Small intestine (tissue), 7 donors: ENCODE data around the gene TRNP1. TPM values are rescaled to one million over a fixed set of nuclear protein-coding genes. Genes with fewer than 3 reads are reported as not detected.
"Not testable (repeated sequence)": the region's sequence is repeated elsewhere in the genome, so short reads cannot be mapped to it uniquely, and the experiment has no call there.

Experiments used
- DNase-seq, 2 donors: peaks; one replicate each; pipeline versions ENCODE4 v3.0.0 to v3.0.0-alpha.2; 2013
- FAIRE-seq: peaks from 2 replicates; lab custom pipeline; 2012; peaks lifted over from hg19 to GRCh38; lab: Jason Lieb, UNC
- H3K27ac ChIP-seq, 3 donors: one replicate each; pipeline ENCODE4 v1.5.1; 2013; ENCODE audit warnings: low read length in 2 of 3, mild to moderate bottlenecking in 2 of 3, control low read depth in 1 of 3, inconsistent platforms in 1 of 3, low read depth in 1 of 3, moderate library complexity in 1 of 3
- H3K27me3 ChIP-seq, 3 donors: one replicate each; pipeline ENCODE4 v1.6.1; 2013; ENCODE audit warnings: low read length in 3 of 3, inconsistent platforms in 1 of 3; ENCODE audit not compliant: control insufficient read depth in 3 of 3, insufficient read depth in 3 of 3
- H3K36me3 ChIP-seq, 3 donors: one replicate each; pipeline ENCODE4 v1.6.1; 2013; ENCODE audit warnings: low read length in 3 of 3, inconsistent platforms in 1 of 3, low read depth in 1 of 3, mild to moderate bottlenecking in 1 of 3, moderate library complexity in 1 of 3; ENCODE audit not compliant: control insufficient read depth in 3 of 3, insufficient read depth in 2 of 3
- H3K4me1 ChIP-seq, 3 donors: one replicate each; pipeline ENCODE4 v1.6.1; 2013; ENCODE audit warnings: low read length in 2 of 3, inconsistent platforms in 1 of 3, low read depth in 1 of 3, mild to moderate bottlenecking in 1 of 3, moderate library complexity in 1 of 3; ENCODE audit not compliant: control insufficient read depth in 3 of 3, insufficient read depth in 2 of 3
- H3K4me3 ChIP-seq, 3 donors: one replicate each; pipeline ENCODE4 v1.5.1; 2013; ENCODE audit warnings: low read length in 3 of 3, control low read depth in 1 of 3, inconsistent platforms in 1 of 3, low read depth in 1 of 3, mild to moderate bottlenecking in 1 of 3, moderate library complexity in 1 of 3
- H3K9me3 ChIP-seq, 2 donors: one replicate each; pipeline ENCODE4 v1.6.1; 2013; ENCODE audit warnings: low read depth in 1 of 2, low read length in 1 of 2; ENCODE audit not compliant: control insufficient read depth in 2 of 2, insufficient read depth in 1 of 2
- WGBS, 3 donors: extraction: QIAGEN DNeasy Blood & Tissue Kit; methylation state at CpG; one replicate each; pipeline ENCODE4 v1.1.7; 2013; 5-methylcytosine and 5-hydroxymethylcytosine counted together
- polyA plus RNA-seq, 4 donors: library from polyadenylated mRNA; stranded (reverse) in 3 of 4; unstranded in 1 of 4; fragments of 200-250 nt in 3 of 4; fragments of 120-200 nt in 1 of 4; gene quantifications; one replicate each; pipeline versions ENCODE4 v1.2.1 to v1.2.3, GENCODE V29; 2013
- donor health status: healthy with polysubstance abuse.
- donor health status: control.
- donor health status: control.
- donor health status: Bipolar disorder and iron deficiency.
- donor health status: healthy.

The TRNP1 gene
- polyA plus RNA-seq, 4 donors = 4.6 to 15.6 (median 11.8) TPM

GRCh38 chr1:26976621-26977510, 16.6 kb upstream of the TRNP1 start:
- H3K4me3 ChIP-seq = no peak overlapping the region
- no peaks in the 10 kb centered on the region for H3K27me3 ChIP-seq
- H3K4me1 ChIP-seq = peaks cover 0 to 3% (median 2%) of the 10 kb centered on the region in 3 donors
- WGBS, 3 donors = 65 to 81% (median 67%) methylated on average over 3 of the region's 3 CpGs
- H3K27ac ChIP-seq = no peak overlapping the region
- DNase-seq (peak in 1 of 2 donors; percentile 48), FAIRE-seq (no peak)
- H3K9me3 ChIP-seq = no peaks in the 10 kb centered on the region
- peaks cover 0 to 8% (median 0%) of the 10 kb centered on the region in 3 donors for H3K36me3 ChIP-seq

GRCh38 chr1:26978901-26979300, 14.6 kb upstream of the TRNP1 start:
- FAIRE-seq (no peak), DNase-seq (no peak)
- Histone ChIP-seq H3K9me3 (no peaks in the 10 kb centered on the region), H3K4me3 (no peak overlapping the region), H3K27ac (no peak overlapping the region), H3K27me3 (no peaks in the 10 kb centered on the region), H3K4me1 (peaks cover 0 to 3% (median 2%) of the 10 kb centered on the region in 3 donors), H3K36me3 (peaks cover 0 to 5% (median 0%) of the 10 kb centered on the region in 3 donors)
- 74 to 88% (median 81%) methylated on average over 2 of the region's 2 CpGs for WGBS, 3 donors

- Histone ChIP-seq H3K27ac (no peak overlapping the region), H3K4me1 (peaks cover 0 to 3% (median 2%) of the 10 kb centered on the region in 3 donors), H3K4me3 (no peak overlapping the region), H3K9me3 (no peaks in the 10 kb centered on the region), H3K27me3 (no peaks in the 10 kb centered on the region), H3K36me3 (peaks cover 0 to 5% (median 0%) of the 10 kb centered on the region in 3 donors)
- DNase-seq (no peak), FAIRE-seq (no peak)
- WGBS, 3 donors = 78 to 83% (median 82%) methylated on average over 3 of the region's 3 CpGs
These were observed 12.2 kb upstream of the TRNP1 start for GRCh38 chr1:26981146-26981846.

- FAIRE-seq = no peak
These were observed 9.6 kb upstream of the TRNP1 start for GRCh38 chr1:26983863-26984262.

GRCh38 chr1:26984291-26984690, 9.2 kb upstream of the TRNP1 start:
- no peak for DNase-seq
- peaks cover 0 to 5% (median 0%) of the 10 kb centered on the region in 3 donors for H3K4me1 ChIP-seq
- no peaks in the 10 kb centered on the region for H3K27me3 ChIP-seq
- FAIRE-seq = no peak
- H3K9me3 ChIP-seq = no peaks in the 10 kb centered on the region
- H3K4me3 ChIP-seq = no peak overlapping the region
- peaks cover 0 to 5% (median 0%) of the 10 kb centered on the region in 3 donors for H3K36me3 ChIP-seq
- H3K27ac ChIP-seq = no peak overlapping the region
- WGBS, 3 donors = 85 to 93% (median 88%) methylated on average over 8 of the region's 8 CpGs

More at GRCh38 chr1:26983863-26984262, 9.6 kb upstream of the TRNP1 start:
- Histone ChIP-seq H3K4me3 (no peak overlapping the region), H3K27ac (no peak overlapping the region), H3K27me3 (no peaks in the 10 kb centered on the region), H3K36me3 (peaks cover 0 to 5% (median 0%) of the 10 kb centered on the region in 3 donors), H3K9me3 (no peaks in the 10 kb centered on the region), H3K4me1 (peaks cover 0 to 5% (median 0%) of the 10 kb centered on the region in 3 donors)
- DNase-seq = no peak
- WGBS, 3 donors = 65 to 85% (median 67%) methylated on average over 5 of the region's 5 CpGs

- peak overlapping the region in 1 of 3 donors; percentile 12 for H3K27ac ChIP-seq
- FAIRE-seq (no peak), DNase-seq (peak in 1 of 2 donors; percentile 5)
- WGBS, 3 donors = 14 to 49% (median 21%) methylated on average over 2 of the region's 2 CpGs
- H3K27me3 ChIP-seq = peaks cover 0 to under 1% (median 0%) of the 10 kb centered on the region in 3 donors
- H3K4me3 ChIP-seq = no peak overlapping the region
- H3K9me3 ChIP-seq = no peaks in the 10 kb centered on the region
- H3K4me1 ChIP-seq = peaks cover 6 to 16% (median 10%) of the 10 kb centered on the region in 3 donors
- H3K36me3 ChIP-seq = no peaks in the 10 kb centered on the region
These were observed 6.8 kb upstream of the TRNP1 start for GRCh38 chr1:26986658-26987057.

- peaks cover 8 to 29% (median 13%) of the 10 kb centered on the region in 3 donors for H3K4me1 ChIP-seq
- H3K27ac ChIP-seq, DNase-seq, FAIRE-seq, H3K9me3 ChIP-seq, H3K36me3 ChIP-seq, H3K4me3 ChIP-seq: not testable (repeated sequence)
- H3K27me3 ChIP-seq = peaks cover 3 to 14% (median 8%) of the 10 kb centered on the region in 3 donors
- WGBS, 3 donors = 84 to 87% (median 86%) methylated on average over 12 of the region's 12 CpGs
These were observed 3.9 kb upstream of the TRNP1 start for GRCh38 chr1:26989403-26990109.
